Tibial nerve (tissue), 4 donors: Measurements from ENCODE around the gene ZNF878. TPM values are rescaled to one million over a fixed set of nuclear protein-coding genes. Genes with fewer than 3 reads are reported as not detected.
"Not testable (repeated sequence)": the region's sequence is repeated elsewhere in the genome, so short reads cannot be mapped to it uniquely, and the experiment has no call there.

ENCODE experiments used
- DNase-seq, 2 donors: peaks; one replicate each; pipeline ENCODE4 v3.0.0-alpha.2; 2019; ENCODE audit warnings: low spot score in 2 of 2
- H3K27ac ChIP-seq, 4 donors: fragments of 200-600 bp; sonication (generic) in 3 of 4; one replicate each; pipeline ENCODE4 v1.5.1; 2017 to 2019; ENCODE audit warnings: mild to moderate bottlenecking in 1 of 4
- H3K27me3 ChIP-seq, 2 donors: fragments of 200-600 bp; sonication (generic) in 1 of 2; one replicate each; pipeline versions ENCODE4 v1.5.1 to v1.6.0; 2017 to 2019
- H3K36me3 ChIP-seq, 3 donors: fragments of 200-600 bp; sonication (generic); one replicate each; pipeline ENCODE4 v1.5.1; 2018 to 2019
- H3K4me1 ChIP-seq, 4 donors: fragments of 200-600 bp; sonication (generic) in 3 of 4; one replicate each; pipeline ENCODE4 v1.5.1; 2017 to 2019
- H3K4me3 ChIP-seq, 4 donors: fragments of 200-600 bp; sonication (generic) in 3 of 4; one replicate each; pipeline ENCODE4 v1.5.1; 2017 to 2019; ENCODE audit warnings: mild to moderate bottlenecking in 1 of 4, moderate library complexity in 1 of 4
- H3K9me3 ChIP-seq, 4 donors: fragments of 200-600 bp; sonication (generic) in 3 of 4; one replicate each; pipeline ENCODE4 v1.5.1; 2017 to 2019
- EP300 ChIP-seq, 2 donors: sonication (generic); formaldehyde crosslinking; IDR thresholded peaks; one replicate each; pipeline ENCODE4 v1.6.1; 2017; ENCODE audit warnings: antibody characterized with exemption in 2 of 2, mild to moderate bottlenecking in 1 of 2
- POLR2A ChIP-seq, 2 donors: fragments of 450-650 bp; IDR thresholded peaks; one replicate each; pipeline ENCODE4 v1.6.1; 2017; ENCODE audit warnings: antibody characterized with exemption in 2 of 2, mild to moderate bottlenecking in 2 of 2, moderate library complexity in 2 of 2
- whole genome bisulfite sequencing, 2 donors: methylation state at CpG; one replicate each; pipeline ENCODE4 v1.1.5; 2018; 5-methylcytosine and 5-hydroxymethylcytosine counted together
- total RNA-seq, 4 donors: library from RNA; depleted of rRNA; stranded (reverse); fragments of >200 nt; gene quantifications; one replicate each; pipeline ENCODE4 v1.1.0, GENCODE V29; 2016
- TF ChIP-seq, protein P1 (sequence below), 5 experiments: fragments of 200-600 bp in 3 of 5; fragments of 450-650 bp in 2 of 5; sonication (generic) in 3 of 5; IDR thresholded peaks; one replicate each; pipeline ENCODE4 v1.5.1; 2016 to 2019; ENCODE audit warnings: antibody characterized with exemption in 5 of 5, mild to moderate bottlenecking in 3 of 5, moderate library complexity in 2 of 5

ZNF878 gene
- total RNA-seq, 4 donors from 2014 or later: 0.59 to 0.66 TPM; not detected in 2

DNA sequence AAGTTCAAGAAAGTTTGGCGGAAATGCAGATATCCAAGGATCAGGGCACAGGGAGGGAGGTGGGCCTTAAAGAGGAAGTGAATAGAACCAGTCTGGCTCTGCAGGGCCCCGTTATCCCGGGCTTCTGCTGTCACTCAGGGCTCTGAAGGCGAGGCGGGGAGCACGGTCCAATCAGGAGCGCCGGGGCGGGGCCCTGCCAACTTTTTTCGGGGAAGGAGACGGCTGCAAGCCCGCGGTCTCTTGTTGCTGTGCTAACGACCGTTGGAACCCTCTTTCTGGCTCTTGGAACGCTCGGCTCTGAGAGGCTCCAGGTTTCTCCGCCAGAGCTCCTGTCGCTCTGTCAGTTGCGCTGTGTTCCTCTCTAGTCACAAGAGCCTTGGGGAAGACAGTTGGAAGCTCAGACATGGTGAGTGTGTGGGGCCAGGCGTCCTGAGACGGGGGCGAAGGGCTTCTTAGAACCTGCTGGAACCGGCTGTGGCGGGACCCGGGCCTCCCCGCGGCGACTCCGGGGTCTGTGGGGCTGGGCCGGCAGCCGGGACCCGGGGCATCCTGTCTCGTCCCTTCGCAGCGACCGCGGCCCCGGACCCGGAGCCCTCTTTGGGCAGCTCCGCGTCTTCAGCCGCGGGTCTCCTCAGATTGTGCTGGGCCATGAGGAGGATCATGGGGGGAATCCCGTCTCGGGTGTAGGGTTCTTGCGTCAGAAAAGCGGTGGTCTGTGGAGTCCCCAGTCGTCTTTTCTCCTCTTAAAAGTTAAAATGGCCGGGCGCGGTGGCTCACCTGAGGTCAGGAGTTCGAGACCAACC, 39.5 kb upstream of the ZNF878 start:
- Histone ChIP-seq H3K4me3 (peak overlapping the region; percentile 39 to 67 (median 50)), H3K4me1 (peaks cover 0 to 9% (median 2%) of the 10 kb centered on the region in 4 donors), H3K9me3 (no peaks in the 10 kb centered on the region), H3K27ac (peak overlapping the region in 3 of 4 donors; percentile 37 to 85 (median 41)), H3K27me3 (no peaks in the 10 kb centered on the region), H3K36me3 (peaks cover 0 to 6% (median 0%) of the 10 kb centered on the region in 3 donors)
- TF ChIP-seq EP300 (IDR thresholded peaks at IDR 0.05) (peak in 1 of 2 donors; percentile 47), POLR2A (IDR thresholded peaks at IDR 0.05) (peak in 1 of 2 donors; percentile 40)
- TF ChIP-seq, protein P1, sequence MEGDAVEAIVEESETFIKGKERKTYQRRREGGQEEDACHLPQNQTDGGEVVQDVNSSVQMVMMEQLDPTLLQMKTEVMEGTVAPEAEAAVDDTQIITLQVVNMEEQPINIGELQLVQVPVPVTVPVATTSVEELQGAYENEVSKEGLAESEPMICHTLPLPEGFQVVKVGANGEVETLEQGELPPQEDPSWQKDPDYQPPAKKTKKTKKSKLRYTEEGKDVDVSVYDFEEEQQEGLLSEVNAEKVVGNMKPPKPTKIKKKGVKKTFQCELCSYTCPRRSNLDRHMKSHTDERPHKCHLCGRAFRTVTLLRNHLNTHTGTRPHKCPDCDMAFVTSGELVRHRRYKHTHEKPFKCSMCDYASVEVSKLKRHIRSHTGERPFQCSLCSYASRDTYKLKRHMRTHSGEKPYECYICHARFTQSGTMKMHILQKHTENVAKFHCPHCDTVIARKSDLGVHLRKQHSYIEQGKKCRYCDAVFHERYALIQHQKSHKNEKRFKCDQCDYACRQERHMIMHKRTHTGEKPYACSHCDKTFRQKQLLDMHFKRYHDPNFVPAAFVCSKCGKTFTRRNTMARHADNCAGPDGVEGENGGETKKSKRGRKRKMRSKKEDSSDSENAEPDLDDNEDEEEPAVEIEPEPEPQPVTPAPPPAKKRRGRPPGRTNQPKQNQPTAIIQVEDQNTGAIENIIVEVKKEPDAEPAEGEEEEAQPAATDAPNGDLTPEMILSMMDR (IDR thresholded peaks at IDR 0.05): no peak
- WGBS, 2 donors: 1 to 2% methylated on average over 27 to 46 of the region's 53 CpGs
- peak; percentile 44 to 58 for DNase-seq

GRCh38 chr19:12090807-12091206, 38.0 kb upstream of the ZNF878 start:
- WGBS, 2 donors: 58 to 61% methylated on average over 5 of the region's 5 CpGs
- Histone ChIP-seq H3K9me3 (no peaks in the 10 kb centered on the region), H3K27ac (no peak overlapping the region), H3K27me3 (no peaks in the 10 kb centered on the region), H3K4me3 (no peak overlapping the region), H3K36me3 (peaks cover 0 to 10% (median 0%) of the 10 kb centered on the region in 3 donors), H3K4me1 (peaks cover 0 to 9% (median 2%) of the 10 kb centered on the region in 4 donors)
- peak in 1 of 2 donors; percentile 61 for DNase-seq
- no peak for TF ChIP-seq EP300 (IDR thresholded peaks at IDR 0.05)
- TF ChIP-seq, protein P1 (IDR thresholded peaks at IDR 0.05): peak; percentile 31 to 60 (median 44)

DNA sequence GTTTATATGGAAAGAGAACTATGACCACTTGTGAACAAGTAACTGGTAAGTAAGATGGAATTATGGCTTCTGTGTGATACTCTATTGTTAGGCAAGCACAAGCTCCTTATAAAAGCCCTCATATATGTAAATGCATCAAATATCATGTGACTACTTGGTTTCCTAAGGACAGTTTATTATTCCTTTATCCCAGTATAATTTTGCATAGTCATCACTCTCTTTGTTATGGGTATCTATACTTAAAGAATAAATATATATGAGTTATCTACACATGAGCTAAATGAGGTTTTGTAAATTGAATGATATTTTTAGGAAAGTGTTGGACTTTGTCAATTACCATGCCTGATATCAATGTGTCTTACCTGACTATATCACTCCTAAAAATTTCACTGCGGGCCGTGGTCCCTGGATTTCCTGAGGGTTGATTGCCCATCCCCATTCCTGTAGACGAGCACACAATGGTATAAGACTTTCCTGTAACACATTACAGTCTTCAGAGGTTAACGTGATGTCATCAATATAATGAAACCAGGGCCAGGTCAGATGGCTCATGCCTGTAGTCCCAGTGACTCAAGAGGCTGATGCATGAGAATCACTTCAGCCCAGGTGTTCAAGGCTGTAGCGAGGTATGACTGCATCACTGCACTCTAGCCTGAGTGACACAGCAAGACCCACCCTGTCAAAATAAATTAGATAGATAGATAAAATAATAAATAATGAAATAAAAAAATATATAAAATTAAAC, 32.5 kb upstream of the ZNF878 start:
- Histone ChIP-seq H3K27ac (no peak overlapping the region), H3K9me3 (peaks cover 0 to 43% (median 7%) of the 10 kb centered on the region in 4 donors), H3K27me3 (no peaks in the 10 kb centered on the region), H3K4me1 (no peaks in the 10 kb centered on the region), H3K36me3 (peaks cover 0 to 59% (median 3%) of the 10 kb centered on the region in 3 donors), H3K4me3 (no peak overlapping the region)
- DNase-seq: no peak
- TF ChIP-seq EP300 (IDR thresholded peaks at IDR 0.05): no peak
- TF ChIP-seq POLR2A (IDR thresholded peaks at IDR 0.05): no peak
- TF ChIP-seq, protein P1 (IDR thresholded peaks at IDR 0.05): no peak
- 95 to 98% methylated on average over 5 of the region's 5 CpGs for WGBS, 2 donors

- not testable (repeated sequence) for H3K27ac ChIP-seq, H3K4me3 ChIP-seq, DNase-seq, H3K27me3 ChIP-seq, H3K4me1 ChIP-seq
- 94 to 99% methylated on average over 6 of the region's 6 CpGs for WGBS, 2 donors
- Histone ChIP-seq H3K9me3 (peaks cover 0 to 62% (median 18%) of the 10 kb centered on the region in 4 donors), H3K36me3 (peaks cover 6 to 78% (median 6%) of the 10 kb centered on the region in 3 donors)
These were observed 30.6 kb upstream of the ZNF878 start for GRCh38 chr19:12083336-12083735.

DNA sequence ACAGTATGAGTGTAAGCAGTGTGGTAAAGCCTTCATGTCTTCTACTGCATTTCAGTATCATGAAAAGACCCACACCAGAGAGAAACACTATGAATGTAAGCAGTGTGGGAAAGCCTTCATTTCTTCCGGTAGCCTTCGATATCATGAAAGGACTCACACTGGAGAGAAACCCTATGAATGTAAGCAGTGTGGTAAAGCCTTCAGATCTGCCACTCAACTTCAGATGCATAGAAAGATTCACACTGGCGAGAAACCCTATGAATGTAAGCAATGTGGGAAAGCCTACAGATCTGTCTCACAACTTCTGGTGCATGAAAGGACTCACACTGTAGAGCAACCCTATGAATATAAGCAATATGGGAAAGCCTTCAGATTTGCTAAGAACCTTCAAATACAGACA, 24.6 kb upstream of the ZNF878 start:
- Histone ChIP-seq H3K4me1 (no peaks in the 10 kb centered on the region), H3K4me3 (no peak overlapping the region), H3K36me3 (peaks cover 23 to 100% (median 31%) of the 10 kb centered on the region in 3 donors), H3K27me3 (no peaks in the 10 kb centered on the region), H3K27ac (no peak overlapping the region), H3K9me3 (peaks cover 15 to 100% (median 66%) of the 10 kb centered on the region in 4 donors)
- TF ChIP-seq, protein P1 (IDR thresholded peaks at IDR 0.05): no peak
- TF ChIP-seq EP300 (IDR thresholded peaks at IDR 0.05): no peak
- TF ChIP-seq POLR2A (IDR thresholded peaks at IDR 0.05): no peak
- DNase-seq: no peak
- WGBS, 2 donors: 87 to 98% methylated on average over 3 of the region's 3 CpGs

DNA sequence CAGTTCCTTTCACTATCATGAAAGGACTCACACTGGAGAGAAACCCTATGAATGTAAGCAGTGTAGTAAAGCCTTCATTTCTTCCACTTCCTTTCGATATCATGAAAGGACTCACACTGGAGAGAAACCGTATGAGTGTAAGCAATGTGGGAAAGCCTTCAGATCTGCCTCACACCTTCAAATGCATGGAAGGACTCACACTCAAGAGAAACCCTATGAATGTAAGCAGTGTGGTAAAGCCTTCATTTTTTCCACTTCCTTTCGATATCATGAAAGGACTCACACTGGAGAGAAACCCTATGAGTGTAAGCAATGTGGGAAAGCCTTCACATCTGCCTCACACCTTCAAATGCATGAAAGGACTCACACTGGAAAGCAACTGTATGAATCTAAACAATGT, 23.6 kb upstream of the ZNF878 start:
- H3K36me3 ChIP-seq: peaks cover 23 to 100% (median 31%) of the 10 kb centered on the region in 3 donors
- H3K27ac ChIP-seq, H3K27me3 ChIP-seq, H3K4me3 ChIP-seq, H3K4me1 ChIP-seq, DNase-seq: not testable (repeated sequence)
- H3K9me3 ChIP-seq: peaks cover 15 to 100% (median 70%) of the 10 kb centered on the region in 4 donors
- WGBS, 2 donors: 93 to 95% methylated on average over 3 of the region's 3 CpGs
